SK-N-SH treated with all-trans-retinoic acid at 6 μM for 48 hours (cell line): ENCODE results near the gene CD300A.

Source experiments
- ISL1 ChIP-seq: fragments of 250-450 bp; sonication (Bioruptor Pico); IDR thresholded peaks from 2 replicates; pipeline ENCODE4 v2.1.2; 2022; ENCODE audit warnings: mild to moderate bottlenecking, moderate library complexity
- SNAI2 ChIP-seq: fragments of 250-450 bp; sonication (Bioruptor Pico); IDR thresholded peaks from 2 replicates; pipeline ENCODE4 v1.5.0; 2020; ENCODE audit warnings: mild to moderate bottlenecking, moderate library complexity
- TOX ChIP-seq: fragments of 250-450 bp; sonication (Bioruptor Pico); IDR thresholded peaks from 2 replicates; pipeline ENCODE4 v1.8.0; 2021; ENCODE audit warnings: mild to moderate bottlenecking, moderate library complexity, borderline replicate concordance
- ZFP30 ChIP-seq: fragments of 450-650 bp; formaldehyde crosslinking; IDR thresholded peaks from 2 replicates; pipeline ENCODE4 v1.5.0; 2022; ENCODE audit warnings: mild to moderate bottlenecking, moderate library complexity
- TF ChIP-seq, protein P1 (sequence below): fragments of 250-450 bp; sonication (Bioruptor Pico); IDR thresholded peaks from 2 replicates; pipeline ENCODE4 v1.5.1; 2021; ENCODE audit warnings: mild to moderate bottlenecking, moderate library complexity

DNA sequence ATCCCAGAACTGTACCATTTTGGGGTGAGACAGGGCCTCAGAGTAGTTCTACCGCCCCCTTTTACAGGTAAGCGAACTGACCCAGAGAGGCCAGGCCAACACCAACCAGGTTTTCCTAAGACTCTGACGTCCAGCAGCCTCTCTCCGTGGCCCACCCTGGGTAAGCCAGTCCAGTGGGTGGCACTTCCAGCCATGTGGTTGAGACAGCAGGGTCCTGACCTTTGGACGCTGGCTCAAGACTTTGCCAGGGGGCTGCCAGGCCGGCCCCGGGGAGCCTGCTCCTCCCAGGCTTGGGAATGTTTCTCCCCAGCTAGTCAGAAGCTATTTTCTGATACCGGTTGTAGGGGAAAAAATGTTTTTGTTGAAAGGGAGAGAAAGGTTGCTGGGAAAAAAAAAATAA is 17.7 kb upstream of the CD300A start:
- TF ChIP-seq SNAI2: no peak
- no peak for TF ChIP-seq ISL1 (CRISPR knock-in tag)
- TF ChIP-seq ZFP30: no peak
- TF ChIP-seq, protein P1, sequence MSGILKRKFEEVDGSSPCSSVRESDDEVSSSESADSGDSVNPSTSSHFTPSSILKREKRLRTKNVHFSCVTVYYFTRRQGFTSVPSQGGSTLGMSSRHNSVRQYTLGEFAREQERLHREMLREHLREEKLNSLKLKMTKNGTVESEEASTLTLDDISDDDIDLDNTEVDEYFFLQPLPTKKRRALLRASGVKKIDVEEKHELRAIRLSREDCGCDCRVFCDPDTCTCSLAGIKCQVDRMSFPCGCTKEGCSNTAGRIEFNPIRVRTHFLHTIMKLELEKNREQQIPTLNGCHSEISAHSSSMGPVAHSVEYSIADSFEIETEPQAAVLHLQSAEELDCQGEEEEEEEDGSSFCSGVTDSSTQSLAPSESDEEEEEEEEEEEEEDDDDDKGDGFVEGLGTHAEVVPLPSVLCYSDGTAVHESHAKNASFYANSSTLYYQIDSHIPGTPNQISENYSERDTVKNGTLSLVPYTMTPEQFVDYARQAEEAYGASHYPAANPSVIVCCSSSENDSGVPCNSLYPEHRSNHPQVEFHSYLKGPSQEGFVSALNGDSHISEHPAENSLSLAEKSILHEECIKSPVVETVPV: no peak
- TF ChIP-seq TOX (CRISPR knock-in tag): no peak
